Glutamatergic neuron (in vitro differentiated cells): ENCODE results near the gene PTX3. TPM values are rescaled to one million over a fixed set of nuclear protein-coding genes. Genes with fewer than 3 reads are reported as not detected.

Experiments
- DNase-seq: peaks from one replicate; pipeline ENCODE4 v3.0.0; 2022
- H3K27ac Mint-ChIP-seq: one replicate; pipeline ENCODE4 v1.8.0; 2020; ENCODE audit warnings: mild to moderate bottlenecking, mixed read lengths, inconsistent platforms; ENCODE audit not compliant: unreplicated experiment
- H3K27me3 Mint-ChIP-seq: one replicate; pipeline ENCODE4 v1.8.0; 2020; ENCODE audit warnings: mild to moderate bottlenecking, moderate library complexity, mixed read lengths, inconsistent platforms; ENCODE audit not compliant: unreplicated experiment
- H3K36me3 Mint-ChIP-seq: one replicate; pipeline ENCODE4 v1.8.0; 2020; ENCODE audit warnings: mild to moderate bottlenecking, mixed read lengths, inconsistent platforms; ENCODE audit not compliant: unreplicated experiment
- H3K4me1 Mint-ChIP-seq: one replicate; pipeline ENCODE4 v1.8.0; 2020; ENCODE audit warnings: mild to moderate bottlenecking, low read depth, mixed read lengths, inconsistent platforms; ENCODE audit not compliant: unreplicated experiment
- H3K4me3 Mint-ChIP-seq: one replicate; pipeline ENCODE4 v1.8.0; 2020; ENCODE audit warnings: mild to moderate bottlenecking, mixed read lengths, inconsistent platforms; ENCODE audit not compliant: unreplicated experiment
- H3K9me3 Mint-ChIP-seq: one replicate; pipeline ENCODE4 v1.8.0; 2020; ENCODE audit warnings: mild to moderate bottlenecking, moderate library complexity, mixed read lengths, inconsistent platforms; ENCODE audit not compliant: unreplicated experiment
- CTCF ChIP-seq: fragments of 200-600 bp; sonication (generic); IDR thresholded peaks from one replicate; pipeline ENCODE4 v1.5.0; 2021; ENCODE audit not compliant: partially characterized antibody, unreplicated experiment
- total RNA-seq: library from RNA; stranded (reverse); fragmentation: NEBNext Ultra II Directional; extraction: Animal tissue kit (Norgen Biotek cat#: 25700); gene quantifications from one replicate; pipeline ENCODE4 v1.2.1, GENCODE V29; 2021; ENCODE audit not compliant: unreplicated experiment

Gene PTX3
- total RNA-seq, 1 donor from 2014 or later: 2.4 TPM

GRCh38 chr3:157444797-157445184 lies 8.1 kb downstream of the PTX3 start:
- H3K27ac Mint-ChIP-seq: no peak overlapping the region
- DNase-seq: no peak
- no peak for TF ChIP-seq CTCF
- no peak overlapping the region for H3K4me3 Mint-ChIP-seq
- no peaks in the 10 kb centered on the region for H3K36me3 Mint-ChIP-seq
- H3K27me3 Mint-ChIP-seq: peaks cover 2% of the 10 kb centered on the region
- no peaks in the 10 kb centered on the region for H3K4me1 Mint-ChIP-seq
- no peaks in the 10 kb centered on the region for H3K9me3 Mint-ChIP-seq

DNA sequence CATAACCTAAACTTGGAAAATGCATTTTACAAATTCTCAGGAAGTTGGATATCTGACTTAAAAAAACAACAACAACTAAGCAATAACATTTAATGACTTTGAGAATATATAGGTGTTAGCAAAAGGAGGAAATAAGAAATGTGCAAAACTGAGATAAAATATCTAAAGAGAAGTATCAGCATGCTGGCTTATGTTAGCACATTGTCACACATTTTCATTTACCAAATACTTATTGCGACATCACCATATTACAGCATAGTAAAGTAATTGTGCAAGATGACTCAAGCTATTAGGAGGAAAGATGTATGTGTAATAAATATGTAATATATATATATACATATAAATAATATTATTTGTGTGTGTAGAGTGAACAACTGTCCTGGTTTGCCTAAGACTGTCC lies 9.2 kb downstream of the PTX3 start:
- Mint-ChIP-seq H3K4me3 (no peak overlapping the region), H3K4me1 (no peaks in the 10 kb centered on the region), H3K27ac (no peak overlapping the region), H3K27me3 (peaks cover 2% of the 10 kb centered on the region), H3K36me3 (no peaks in the 10 kb centered on the region), H3K9me3 (no peaks in the 10 kb centered on the region)
- no peak for TF ChIP-seq CTCF
- no peak for DNase-seq

- DNase-seq: no peak
- H3K4me3 Mint-ChIP-seq: no peak overlapping the region
- no peaks in the 10 kb centered on the region for H3K36me3 Mint-ChIP-seq
- no peaks in the 10 kb centered on the region for H3K9me3 Mint-ChIP-seq
- no peak overlapping the region for H3K27ac Mint-ChIP-seq
- peaks cover 2% of the 10 kb centered on the region for H3K27me3 Mint-ChIP-seq
- no peaks in the 10 kb centered on the region for H3K4me1 Mint-ChIP-seq
- no peak for TF ChIP-seq CTCF
These were observed 10.5 kb downstream of the PTX3 start for GRCh38 chr3:157447026-157447694.

DNA sequence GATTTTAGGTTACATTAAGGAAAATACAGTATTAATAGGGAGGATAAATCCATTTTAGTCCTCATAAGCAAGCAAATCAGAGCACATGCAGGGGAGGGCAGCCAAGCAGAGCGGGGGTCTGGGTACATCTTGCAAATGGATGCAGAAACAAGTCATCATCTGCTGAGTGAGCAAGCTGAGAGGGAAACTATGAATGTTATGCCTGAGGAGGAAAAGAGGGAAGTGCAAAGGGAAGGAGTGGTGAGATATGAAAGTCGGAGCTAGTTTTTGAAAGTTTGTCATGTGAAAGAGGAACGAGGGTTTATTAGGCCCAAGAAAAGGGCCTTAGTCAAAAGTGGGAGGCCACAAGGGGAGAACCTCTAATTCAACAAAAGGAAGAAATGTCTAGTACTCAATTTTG lies 15.4 kb downstream of the PTX3 start:
- no peaks in the 10 kb centered on the region for H3K9me3 Mint-ChIP-seq
- H3K27ac Mint-ChIP-seq: no peak overlapping the region
- no peak overlapping the region for H3K4me3 Mint-ChIP-seq
- no peaks in the 10 kb centered on the region for H3K36me3 Mint-ChIP-seq
- no peak for TF ChIP-seq CTCF
- no peak for DNase-seq
- H3K27me3 Mint-ChIP-seq: no peaks in the 10 kb centered on the region
- H3K4me1 Mint-ChIP-seq: no peaks in the 10 kb centered on the region

- Mint-ChIP-seq H3K4me3 (no peak overlapping the region), H3K27ac (no peak overlapping the region), H3K36me3 (no peaks in the 10 kb centered on the region)
These were observed 17.2 kb downstream of the PTX3 start for GRCh38 chr3:157453824-157454223.

More at GRCh38 chr3:157453824-157454223, 17.2 kb downstream of the PTX3 start:
- Mint-ChIP-seq H3K4me1 (no peaks in the 10 kb centered on the region), H3K9me3 (no peaks in the 10 kb centered on the region), H3K27me3 (no peaks in the 10 kb centered on the region)
- no peak for DNase-seq
- TF ChIP-seq CTCF: no peak
